NCI-H345 (cell line): ENCODE data around the gene KMT5B.
A peak's percentile ranks its signal among the peaks of the same experiment; 100 is the strongest.

Experiments
- DNase-seq: peaks from one replicate; lab custom pipeline; 2025; lab: John Stamatoyannopoulos, UW

KMT5B gene

GRCh38 chr11:68215524-68216170 is 2.6 kb upstream of the KMT5B start:
- DNase-seq: no peak

GRCh38 chr11:68215087-68215445 is 2.0 kb upstream of the KMT5B start:
- DNase-seq: no peak

GRCh38 chr11:68214173-68215086 is 1.3 kb upstream of the KMT5B start:
- DNase-seq: peak; percentile 21

GRCh38 chr11:68213555-68214172 is 568 bp upstream of the KMT5B start:
- DNase-seq: peak; percentile 95

- peak; percentile 51 for DNase-seq
Observed at GRCh38 chr11:68212421-68213134, 518 bp downstream of the KMT5B start.

GRCh38 chr11:68211546-68211945 is 1.6 kb downstream of the KMT5B start:
- no peak for DNase-seq

- peak; percentile 74 for DNase-seq
Observed at GRCh38 chr11:68206211-68206610, 6.9 kb downstream of the KMT5B start.

GRCh38 chr11:68204402-68204801 is 8.7 kb downstream of the KMT5B start:
- DNase-seq: no peak

GRCh38 chr11:68202165-68202564 is 10.9 kb downstream of the KMT5B start:
- DNase-seq: no peak

- no peak for DNase-seq
Observed at GRCh38 chr11:68201492-68201891, 11.6 kb downstream of the KMT5B start.

GRCh38 chr11:68200639-68201038 is 12.5 kb downstream of the KMT5B start:
- no peak for DNase-seq

- no peak for DNase-seq
Observed at GRCh38 chr11:68199295-68199987, 13.7 kb downstream of the KMT5B start.

GRCh38 chr11:68196219-68196618 is 16.9 kb downstream of the KMT5B start:
- no peak for DNase-seq

GRCh38 chr11:68194675-68195294 is 18.3 kb downstream of the KMT5B start:
- DNase-seq: no peak

- no peak for DNase-seq
Observed at GRCh38 chr11:68193018-68193417, 20.1 kb downstream of the KMT5B start.

GRCh38 chr11:68191661-68192579 is 21.2 kb downstream of the KMT5B start:
- DNase-seq: no peak

- DNase-seq: no peak
Observed at GRCh38 chr11:68189888-68190287, 23.2 kb downstream of the KMT5B start.

GRCh38 chr11:68189082-68189481 is 24.0 kb downstream of the KMT5B start:
- DNase-seq: no peak

- no peak for DNase-seq
Observed at GRCh38 chr11:68186061-68186460, 27.0 kb downstream of the KMT5B start.
